GM18498 (cell line): ENCODE results near the gene PLEK.
"Not testable (repeated sequence)": the region's sequence is repeated elsewhere in the genome, so short reads cannot be mapped to it uniquely, and the experiment has no call there.

ENCODE experiments used
- ATAC-seq: cut with Tn5 transposase; IDR thresholded peaks from one replicate; pipeline ENCODE4 v1.9.1; 2021; ENCODE audit warnings: mild to moderate bottlenecking, moderate library complexity; ENCODE audit not compliant: unreplicated experiment

PLEK gene

GRCh38 chr2:68384485-68385107, 19.5 kb downstream of the PLEK start:
- ATAC-seq = no peak

DNA sequence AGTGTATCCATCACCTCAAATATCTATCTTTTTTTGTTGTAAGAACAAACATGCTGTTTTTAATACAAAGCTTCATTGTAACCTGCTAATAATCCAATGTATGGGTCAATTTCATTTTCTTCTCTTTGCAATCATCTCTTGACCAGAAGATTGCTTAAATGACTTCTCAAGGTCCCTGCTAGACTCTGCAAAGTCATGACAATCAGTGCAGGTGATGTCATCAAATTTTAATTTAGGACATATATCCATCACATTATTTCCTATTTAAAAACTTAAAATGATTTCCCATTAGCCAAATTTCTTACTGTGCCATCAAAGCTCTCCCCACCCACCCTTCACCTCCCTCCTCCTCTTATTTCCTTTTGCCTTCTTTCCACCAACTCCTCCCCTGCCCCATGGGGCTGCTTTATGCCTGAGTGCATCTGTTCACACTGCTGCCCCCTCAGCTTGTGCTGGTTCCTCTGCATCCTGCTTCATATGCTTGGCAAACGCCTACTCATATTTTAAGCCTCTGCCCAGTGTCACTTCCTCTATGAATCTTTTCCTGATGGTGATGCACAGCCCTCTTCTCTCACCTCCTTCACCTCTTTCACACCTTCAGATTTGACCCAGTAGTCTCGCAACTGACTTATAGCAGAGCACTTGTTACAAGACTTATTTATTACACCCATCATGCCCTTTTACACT, 20.3 kb downstream of the PLEK start:
- peak; percentile 70 for ATAC-seq

GRCh38 chr2:68385907-68386287, 20.8 kb downstream of the PLEK start:
- no peak for ATAC-seq

DNA sequence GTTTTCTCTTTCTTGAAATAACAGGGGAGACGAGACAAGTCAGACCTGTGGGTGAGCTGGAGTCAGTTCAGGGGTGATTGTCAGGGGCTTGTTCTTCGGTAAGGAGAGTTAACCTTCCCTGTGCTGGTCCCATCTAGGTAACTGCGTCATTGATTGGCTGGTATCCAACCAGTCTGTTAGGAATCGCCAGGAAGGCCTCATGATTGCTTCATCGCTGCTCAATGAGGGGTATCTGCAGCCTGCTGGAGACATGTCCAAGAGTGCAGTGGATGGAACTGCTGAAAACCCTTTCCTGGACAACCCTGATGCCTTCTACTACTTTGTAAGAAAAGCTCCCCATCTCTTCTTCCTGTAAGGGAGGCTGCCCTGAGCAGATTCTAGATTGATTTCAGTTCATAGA, 21.3 kb downstream of the PLEK start:
- ATAC-seq = no peak

GRCh38 chr2:68387408-68388350, 22.6 kb downstream of the PLEK start:
- ATAC-seq = peak; percentile 45

GRCh38 chr2:68388358-68388757, 23.3 kb downstream of the PLEK start:
- ATAC-seq = peak; percentile 37

- no peak for ATAC-seq
These were observed 23.7 kb downstream of the PLEK start for GRCh38 chr2:68388772-68389171.

- ATAC-seq = no peak
These were observed 25.0 kb downstream of the PLEK start for GRCh38 chr2:68390114-68390513.

DNA sequence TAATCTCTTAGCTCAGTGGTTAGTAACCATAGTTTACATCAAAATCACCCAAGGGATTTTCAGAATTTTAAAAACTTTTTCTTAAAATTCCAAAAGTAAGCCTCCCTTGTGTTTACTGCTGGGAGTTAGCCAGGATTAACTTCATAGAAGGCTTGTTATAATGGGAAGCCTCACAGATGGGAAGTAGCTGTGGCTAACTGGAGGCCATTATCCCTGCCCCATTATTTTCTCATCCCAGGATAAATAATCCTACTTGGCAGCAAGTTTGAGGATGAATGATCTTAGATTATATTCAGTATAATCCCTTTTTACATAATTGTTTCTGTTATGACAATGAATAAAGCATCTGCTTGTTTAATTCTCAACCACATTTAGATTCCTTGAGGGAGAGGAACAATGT, 25.5 kb downstream of the PLEK start:
- no peak for ATAC-seq

DNA sequence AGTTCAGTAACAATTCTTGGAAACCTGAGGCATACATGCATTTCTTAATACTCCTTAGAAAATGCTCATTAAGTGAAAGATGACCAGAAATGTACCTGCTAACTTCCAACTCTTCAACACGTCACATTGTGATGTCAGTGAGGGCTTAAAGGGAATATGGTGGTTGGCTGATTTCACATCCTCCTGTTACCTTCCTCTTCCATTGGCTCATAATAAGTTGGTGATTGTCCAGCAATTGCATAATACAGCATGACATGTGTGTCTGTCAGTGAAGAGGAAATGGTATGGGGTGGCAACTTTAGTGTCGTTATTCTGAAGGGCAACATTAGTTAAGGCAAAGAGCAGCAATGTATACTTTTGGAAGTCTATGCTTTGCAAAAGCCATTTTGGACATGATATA, 26.0 kb downstream of the PLEK start:
- no peak for ATAC-seq

GRCh38 chr2:68391869-68392268, 26.8 kb downstream of the PLEK start:
- ATAC-seq = no peak

DNA sequence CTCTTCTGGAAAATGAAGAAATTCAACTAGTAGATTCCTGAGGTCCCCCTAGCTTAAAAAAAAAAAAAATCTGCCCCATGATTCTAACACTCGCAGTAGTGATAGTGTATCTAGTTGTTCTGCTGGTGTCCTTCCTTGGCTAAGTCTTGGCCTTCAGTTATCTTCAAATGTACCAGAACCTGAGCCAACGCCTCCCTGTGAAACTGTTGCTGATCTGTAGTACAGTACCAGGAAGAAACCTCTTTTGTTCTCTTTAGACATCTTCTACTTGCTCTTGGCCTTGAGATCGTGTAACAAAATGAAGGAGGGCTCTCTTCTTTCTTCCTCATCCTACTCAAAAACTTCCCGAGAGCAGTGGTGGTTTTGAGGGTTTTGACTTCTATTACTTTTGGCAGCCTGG, 31.0 kb downstream of the PLEK start:
- no peak for ATAC-seq

DNA sequence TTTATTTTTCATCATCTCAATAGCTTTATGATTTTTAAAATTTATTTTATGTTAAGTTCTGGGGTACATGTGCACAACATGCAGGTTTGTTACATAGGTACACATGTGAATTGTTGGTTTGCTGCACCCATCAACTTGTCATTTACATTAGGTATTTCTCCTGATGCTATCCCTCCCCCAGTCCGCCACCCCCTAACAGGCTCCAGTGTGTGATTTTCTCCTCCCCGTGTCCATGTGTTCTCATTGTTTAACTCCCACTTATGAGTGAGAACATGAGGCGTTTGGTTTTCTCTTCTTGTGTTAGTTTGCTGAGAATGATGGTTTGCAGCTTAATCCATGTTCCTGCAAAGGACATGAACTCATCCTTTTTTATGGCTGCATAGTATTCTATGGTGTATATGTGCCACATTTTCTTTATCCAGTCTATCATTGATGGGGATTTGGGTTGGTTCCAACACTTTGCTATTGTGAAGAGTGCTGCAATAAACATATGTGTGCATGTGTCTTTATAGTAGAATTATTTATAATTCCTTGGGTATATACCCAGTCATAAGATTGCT, 32.7 kb downstream of the PLEK start:
- not testable (repeated sequence) for ATAC-seq

DNA sequence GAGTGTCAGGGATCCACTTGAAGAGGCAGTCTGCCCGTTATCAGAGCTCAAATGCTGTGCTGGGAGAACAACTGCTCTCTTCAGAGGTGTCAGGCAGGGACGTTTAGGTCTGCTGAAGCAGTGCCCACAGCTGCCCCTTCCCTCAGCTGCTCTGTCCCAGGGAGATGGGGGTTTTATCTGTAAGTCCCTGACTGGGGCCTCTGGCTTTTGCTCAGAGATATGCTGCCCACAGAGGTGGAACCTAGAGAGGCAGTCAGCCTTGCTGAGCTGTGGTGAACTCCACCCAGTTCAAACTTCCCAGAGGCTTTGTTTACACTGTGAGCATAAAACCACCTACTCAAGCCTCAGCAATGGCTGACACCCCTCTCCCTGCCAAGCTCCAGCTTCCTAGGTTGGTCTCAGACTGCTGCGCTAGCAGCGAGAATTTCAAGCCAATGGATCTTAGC, 38.1 kb downstream of the PLEK start:
- peak; percentile 75 for ATAC-seq

- ATAC-seq = no peak
These were observed 39.1 kb downstream of the PLEK start for GRCh38 chr2:68404164-68404563.

GRCh38 chr2:68404893-68405799, 40.1 kb downstream of the PLEK start:
- no peak for ATAC-seq

- peak; percentile 91 for ATAC-seq
These were observed 46.5 kb downstream of the PLEK start for GRCh38 chr2:68411397-68412126.

DNA sequence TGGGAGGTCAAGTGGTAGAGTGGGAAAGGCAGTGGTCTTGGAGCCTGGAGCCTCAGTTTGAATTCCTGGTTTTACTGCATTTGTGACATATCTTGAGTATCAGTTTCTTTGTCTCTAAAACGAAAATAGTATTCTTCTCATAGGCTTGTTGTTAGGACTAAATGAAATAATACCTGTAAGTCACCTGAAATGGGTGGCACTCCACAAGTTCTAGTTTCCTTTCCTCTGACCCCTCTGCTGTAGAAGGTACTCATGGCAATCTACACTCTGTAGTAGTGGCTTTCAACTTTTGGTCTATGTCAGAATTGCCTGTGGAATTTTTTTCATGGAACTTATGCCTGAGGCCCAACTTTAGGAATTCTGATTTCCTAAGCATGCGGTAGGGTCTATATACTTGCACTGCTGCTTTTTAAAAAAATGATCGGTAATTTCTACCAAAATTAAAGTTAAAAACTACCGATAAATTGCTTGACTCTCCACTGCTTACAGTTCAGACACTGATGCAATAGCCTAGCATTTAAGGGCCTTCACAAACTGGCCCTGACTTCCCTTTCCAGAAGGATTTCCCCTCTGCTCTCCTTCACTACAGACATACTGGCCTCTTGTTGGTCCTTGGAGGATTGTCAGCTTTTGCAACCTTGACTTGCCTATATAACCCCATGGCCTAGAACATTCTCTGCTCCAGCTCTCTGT, 47.2 kb downstream of the PLEK start:
- ATAC-seq = peak; percentile 54

DNA sequence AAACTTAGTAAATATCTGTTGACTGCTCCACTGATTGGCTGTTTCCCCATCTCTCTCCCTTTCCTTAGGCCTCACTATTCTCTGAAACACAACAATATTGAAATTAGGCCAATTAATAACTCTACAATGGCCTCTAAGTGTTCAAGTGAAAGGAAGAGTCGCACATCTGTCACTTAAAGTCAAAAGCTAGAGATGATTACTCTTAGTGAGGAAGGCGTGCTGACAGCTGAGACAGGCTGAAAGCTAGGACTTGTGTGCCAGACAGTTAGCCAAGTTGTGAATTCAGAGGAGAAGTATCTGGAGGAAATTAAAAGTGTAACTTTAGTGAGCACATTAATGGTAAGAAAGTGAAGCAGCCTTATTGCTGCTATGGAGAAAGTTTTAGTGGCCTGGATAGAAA, 48.4 kb downstream of the PLEK start:
- ATAC-seq = no peak
